Measurements from ENCODE around the gene CTNNBIP1. TPM values are rescaled to one million over a fixed set of nuclear protein-coding genes. Genes with fewer than 3 reads are reported as not detected.

CTNNBIP1 gene
- total RNA-seq, 2 donors from 2014 or later = 16.3 to 21.6 TPM

DNA sequence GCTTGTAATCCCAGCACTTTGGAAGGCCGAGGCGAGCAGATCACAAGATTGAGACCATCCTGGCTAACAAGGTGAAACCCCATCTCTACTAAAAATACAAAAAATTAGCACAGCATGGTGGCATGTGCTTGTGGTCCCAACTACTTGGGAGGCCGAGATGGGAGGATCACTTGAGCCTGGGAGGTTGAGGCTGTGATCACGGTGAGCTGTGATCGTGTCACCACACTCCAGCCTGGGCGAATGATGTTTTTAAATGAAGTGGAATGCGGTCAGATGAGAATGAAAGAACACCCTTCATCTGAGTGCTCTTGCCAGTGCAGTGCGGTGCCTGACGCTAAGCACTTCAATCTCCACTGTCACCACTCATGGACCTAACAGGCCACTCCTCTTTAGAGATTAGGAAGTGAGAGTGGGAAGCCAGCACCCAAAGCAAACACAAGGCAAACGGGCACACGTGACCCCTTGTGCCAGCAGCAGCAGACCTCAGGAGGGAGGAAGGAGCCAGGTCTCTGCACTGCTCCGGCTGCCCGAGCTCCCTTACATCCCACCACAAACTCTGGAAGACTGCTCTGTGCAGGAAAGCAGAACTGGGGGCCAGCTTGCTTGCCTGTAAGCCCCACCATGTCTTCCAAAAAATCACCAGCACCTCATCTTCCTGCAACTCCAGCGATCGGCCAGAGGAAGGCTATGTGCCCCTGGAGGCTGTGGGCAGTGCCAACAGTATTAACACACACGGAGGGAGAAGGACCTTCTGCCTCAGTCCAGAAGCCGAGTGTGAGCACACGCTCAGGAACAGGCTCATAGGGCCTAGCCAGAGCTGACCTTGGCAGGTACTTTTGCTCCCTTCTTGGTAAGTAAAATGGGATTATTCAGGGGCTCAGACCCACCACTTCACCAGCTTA is 9.7 kb downstream of the CTNNBIP1 start:
- Mint-ChIP-seq H3K36me3 (ENCODE audit: insufficient read depth in 2 of 2) (no peaks in the 10 kb centered on the region), H3K4me1 (ENCODE audit: low read depth) (peaks cover 41% of the 10 kb centered on the region), H3K27ac (no peak overlapping the region), H3K4me3 (peak overlapping the region in 1 of 2 donors; percentile 51), H3K9me3 (no peaks in the 10 kb centered on the region), H3K27me3 (ENCODE audit: low read depth) (no peaks in the 10 kb centered on the region)
- DNase-seq (no peak), ATAC-seq (replicated peaks in 1 of 2) (no peak)

DNA sequence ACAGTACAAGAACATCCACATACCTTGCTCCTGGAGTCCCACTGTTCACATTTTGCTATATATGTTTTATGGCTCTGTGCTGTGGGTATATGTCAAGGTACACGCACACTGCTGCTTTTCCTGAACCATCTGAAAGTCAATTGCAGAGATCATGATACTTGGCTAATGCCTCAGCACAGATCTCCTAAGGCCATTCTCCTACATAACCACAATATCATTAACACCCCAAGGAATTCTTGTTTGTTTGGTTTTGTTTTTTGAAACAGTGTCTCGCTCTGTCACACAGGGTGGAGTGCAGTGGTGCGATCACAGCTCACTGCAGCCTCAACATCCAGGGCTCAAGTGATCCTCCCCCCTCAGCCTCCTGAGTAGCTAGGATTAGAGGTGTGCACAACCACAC is 16.0 kb downstream of the CTNNBIP1 start:
- H3K27ac Mint-ChIP-seq = peak overlapping the region; percentile 24
- H3K27me3 Mint-ChIP-seq (ENCODE audit: low read depth) = no peaks in the 10 kb centered on the region
- no peaks in the 10 kb centered on the region for H3K9me3 Mint-ChIP-seq
- no peak for ATAC-seq (replicated peaks in 1 of 2)
- DNase-seq = no peak
- no peak overlapping the region for H3K4me3 Mint-ChIP-seq
- no peaks in the 10 kb centered on the region for H3K36me3 Mint-ChIP-seq (ENCODE audit: insufficient read depth in 2 of 2)
- H3K4me1 Mint-ChIP-seq (ENCODE audit: low read depth) = peaks cover 27% of the 10 kb centered on the region

DNA sequence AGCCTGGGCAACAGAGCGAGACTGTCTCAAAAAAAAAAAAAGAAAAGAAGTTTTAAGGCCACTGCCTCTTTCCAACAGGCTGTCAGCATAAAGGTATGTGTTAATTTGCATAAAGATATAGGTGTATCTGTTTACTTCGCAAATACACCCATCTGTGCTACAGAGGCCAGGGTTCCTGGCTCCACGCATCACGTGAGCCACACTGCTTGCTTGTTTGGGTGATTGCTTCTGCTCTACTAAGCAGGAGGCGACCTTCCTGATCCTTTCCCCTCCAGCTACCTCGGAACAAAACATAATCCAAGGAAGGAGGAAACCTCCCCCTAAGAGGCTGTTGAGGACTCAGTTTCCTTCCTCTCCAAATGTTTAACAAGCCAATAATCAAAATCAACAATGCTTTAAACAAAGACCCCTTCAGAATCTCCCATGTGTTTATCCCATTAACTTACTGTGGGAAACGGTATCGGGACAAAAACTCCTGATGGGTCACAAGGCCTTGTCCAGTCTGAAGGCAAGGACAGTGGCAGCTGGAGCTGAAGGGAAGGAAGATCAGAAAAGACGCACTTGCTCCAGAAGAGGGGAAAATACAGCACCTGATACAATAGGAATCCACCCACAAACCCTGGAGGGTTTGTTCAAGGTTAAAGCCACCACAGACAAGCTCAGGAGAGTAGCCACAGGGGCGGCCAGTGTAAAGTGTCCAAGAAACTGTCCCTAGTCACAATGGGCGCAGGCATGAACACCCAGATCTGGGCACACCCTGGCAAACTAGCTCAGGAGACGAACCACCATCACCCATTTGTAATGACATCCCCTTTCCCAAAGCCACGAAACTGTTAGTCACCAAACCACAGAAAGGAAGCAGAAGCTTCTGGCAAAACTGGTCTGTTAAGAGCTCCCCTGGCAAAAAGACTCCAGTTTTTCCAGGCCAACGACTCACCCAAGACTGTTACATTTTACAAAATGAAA is 17.2 kb downstream of the CTNNBIP1 start:
- peaks cover 27% of the 10 kb centered on the region for H3K4me1 Mint-ChIP-seq (ENCODE audit: low read depth)
- H3K27ac Mint-ChIP-seq = no peak overlapping the region

DNA sequence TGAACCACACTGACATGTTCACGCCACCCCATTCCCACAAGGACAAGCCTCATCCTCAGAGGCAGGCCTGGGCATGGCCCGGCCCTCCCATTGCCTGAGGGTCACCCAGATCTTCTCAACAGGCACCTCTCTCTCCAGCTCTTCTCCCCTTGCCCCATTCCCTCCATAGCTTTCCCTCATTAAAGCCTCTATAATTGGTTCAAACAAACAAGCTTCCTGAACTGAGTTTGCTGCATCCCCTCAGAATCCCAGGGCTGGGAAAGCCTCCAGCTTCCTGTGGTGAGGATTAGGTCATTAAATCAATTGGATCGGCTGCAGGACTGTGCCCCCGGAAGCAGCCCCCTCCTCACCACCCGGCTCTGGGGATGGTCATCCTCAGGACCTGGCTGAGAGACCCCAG is 18.9 kb downstream of the CTNNBIP1 start:
- ATAC-seq (replicated peaks in 1 of 2) (no peak), DNase-seq (no peak)
- Mint-ChIP-seq H3K27ac (no peak overlapping the region), H3K27me3 (ENCODE audit: low read depth) (no peaks in the 10 kb centered on the region), H3K4me3 (no peak overlapping the region), H3K4me1 (ENCODE audit: low read depth) (peaks cover 27% of the 10 kb centered on the region), H3K36me3 (ENCODE audit: insufficient read depth in 2 of 2) (no peaks in the 10 kb centered on the region), H3K9me3 (no peaks in the 10 kb centered on the region)

More for the DNA sequence above, 17.2 kb downstream of the CTNNBIP1 start:
- no peaks in the 10 kb centered on the region for H3K36me3 Mint-ChIP-seq (ENCODE audit: insufficient read depth in 2 of 2)
- no peaks in the 10 kb centered on the region for H3K9me3 Mint-ChIP-seq
- no peak overlapping the region for H3K4me3 Mint-ChIP-seq
- no peaks in the 10 kb centered on the region for H3K27me3 Mint-ChIP-seq (ENCODE audit: low read depth)
- DNase-seq (no peak), ATAC-seq (replicated peaks in 1 of 2) (no peak)

DNA sequence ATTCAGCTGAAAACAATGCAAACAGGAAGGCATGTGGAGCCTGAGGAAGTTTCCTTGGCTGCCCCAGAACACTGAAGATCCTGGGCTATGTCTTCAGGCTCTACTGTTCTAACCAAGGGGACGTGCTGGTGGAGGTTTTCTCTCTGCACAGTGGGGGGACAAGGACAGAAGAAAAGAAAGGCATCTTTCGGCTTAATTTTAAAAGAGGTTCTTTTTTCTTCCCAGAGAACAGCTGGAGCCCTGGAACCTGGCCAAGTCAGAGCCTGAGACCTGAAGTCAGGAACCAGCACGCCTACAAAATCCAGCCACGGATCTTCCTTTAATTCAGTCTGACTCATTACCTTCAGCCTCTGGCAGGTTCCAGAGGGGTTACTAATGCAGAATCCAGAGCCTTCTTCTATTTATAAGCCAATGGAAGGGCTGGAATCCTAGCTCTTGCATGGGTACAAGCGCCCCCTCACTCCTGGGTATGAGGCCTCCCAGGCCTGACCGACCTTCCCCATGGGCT is 19.8 kb downstream of the CTNNBIP1 start:
- Mint-ChIP-seq H3K4me1 (ENCODE audit: low read depth) (peaks cover 27% of the 10 kb centered on the region), H3K27me3 (ENCODE audit: low read depth) (no peaks in the 10 kb centered on the region), H3K36me3 (ENCODE audit: insufficient read depth in 2 of 2) (no peaks in the 10 kb centered on the region), H3K9me3 (no peaks in the 10 kb centered on the region), H3K27ac (no peak overlapping the region), H3K4me3 (no peak overlapping the region)
- ATAC-seq (replicated peaks in 1 of 2) (no peak), DNase-seq (no peak)

DNA sequence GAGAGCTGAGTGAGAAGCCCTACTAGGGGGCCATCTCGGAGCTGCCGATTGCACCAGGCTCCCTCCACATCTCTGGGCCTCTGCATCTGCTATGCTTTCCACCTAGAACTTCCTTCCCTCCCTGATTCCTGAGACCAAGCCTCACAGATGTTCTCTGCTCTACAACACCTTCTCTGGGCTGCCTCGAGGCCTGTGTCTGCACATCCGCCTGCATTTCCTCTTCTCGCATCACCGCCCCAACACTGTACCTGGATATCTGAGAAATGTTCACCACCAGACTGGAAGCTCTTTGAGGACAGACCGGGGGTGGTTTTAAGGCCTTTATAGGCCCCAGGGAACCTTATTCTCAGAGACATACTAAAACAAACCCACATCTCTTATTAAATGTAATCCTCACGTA is 20.7 kb downstream of the CTNNBIP1 start:
- H3K9me3 Mint-ChIP-seq = no peaks in the 10 kb centered on the region
- DNase-seq (no peak), ATAC-seq (replicated peaks in 1 of 2) (no peak)
- H3K4me3 Mint-ChIP-seq = no peak overlapping the region
- H3K4me1 Mint-ChIP-seq (ENCODE audit: low read depth) = peaks cover 26% of the 10 kb centered on the region
- H3K27me3 Mint-ChIP-seq (ENCODE audit: low read depth) = no peaks in the 10 kb centered on the region
- H3K36me3 Mint-ChIP-seq (ENCODE audit: insufficient read depth in 2 of 2) = no peaks in the 10 kb centered on the region
- peak overlapping the region; percentile 8 for H3K27ac Mint-ChIP-seq

DNA sequence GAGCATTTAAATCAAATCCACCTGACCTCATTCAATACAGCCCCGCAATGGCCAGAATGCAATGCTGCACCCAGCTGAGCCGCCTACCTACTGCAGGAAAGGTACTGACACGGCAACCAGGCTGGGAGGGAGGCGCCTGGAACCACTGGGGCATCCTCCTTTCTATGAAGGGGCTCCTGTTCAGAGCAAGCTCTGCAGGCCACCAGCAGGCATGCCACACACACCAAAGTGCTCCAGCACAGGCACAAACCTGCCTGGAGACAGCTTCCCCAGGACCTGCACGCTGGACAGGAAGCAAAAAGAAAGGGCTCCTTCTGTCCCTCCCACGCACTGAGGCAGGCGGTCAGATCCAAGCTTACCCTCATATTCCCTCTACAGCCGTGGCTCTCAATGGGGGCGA is 21.2 kb downstream of the CTNNBIP1 start:
- no peaks in the 10 kb centered on the region for H3K9me3 Mint-ChIP-seq
- no peaks in the 10 kb centered on the region for H3K36me3 Mint-ChIP-seq (ENCODE audit: insufficient read depth in 2 of 2)
- no peak for DNase-seq
- H3K4me1 Mint-ChIP-seq (ENCODE audit: low read depth) = peaks cover 21% of the 10 kb centered on the region
- H3K27ac Mint-ChIP-seq = no peak overlapping the region
- H3K4me3 Mint-ChIP-seq = no peak overlapping the region
- no peak for ATAC-seq (replicated peaks in 1 of 2)
- no peaks in the 10 kb centered on the region for H3K27me3 Mint-ChIP-seq (ENCODE audit: low read depth)

DNA sequence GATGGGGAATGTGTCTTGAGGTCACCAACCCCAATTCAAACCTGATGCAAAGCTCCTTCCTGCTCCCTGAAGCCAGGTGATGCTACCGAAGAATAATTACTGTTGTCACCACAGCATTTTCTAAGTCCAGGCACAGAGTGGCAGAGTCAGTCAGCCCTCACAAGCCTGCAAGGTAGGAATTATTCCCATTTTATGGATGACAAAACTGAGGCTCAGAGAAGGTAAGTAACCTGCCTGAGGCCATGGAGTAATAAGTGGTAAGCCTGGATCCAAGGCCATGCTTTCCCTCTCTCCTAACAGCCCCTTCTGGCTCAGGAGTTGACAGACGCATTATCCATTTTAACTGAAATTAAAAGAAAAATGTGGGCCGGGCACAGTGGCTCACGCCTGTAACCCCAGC is 23.0 kb downstream of the CTNNBIP1 start:
- Mint-ChIP-seq H3K4me1 (ENCODE audit: low read depth) (peaks cover 19% of the 10 kb centered on the region), H3K36me3 (ENCODE audit: insufficient read depth in 2 of 2) (no peaks in the 10 kb centered on the region), H3K27ac (no peak overlapping the region), H3K4me3 (no peak overlapping the region), H3K27me3 (ENCODE audit: low read depth) (no peaks in the 10 kb centered on the region), H3K9me3 (no peaks in the 10 kb centered on the region)
- no peak for ATAC-seq (replicated peaks in 1 of 2)
- DNase-seq = no peak

DNA sequence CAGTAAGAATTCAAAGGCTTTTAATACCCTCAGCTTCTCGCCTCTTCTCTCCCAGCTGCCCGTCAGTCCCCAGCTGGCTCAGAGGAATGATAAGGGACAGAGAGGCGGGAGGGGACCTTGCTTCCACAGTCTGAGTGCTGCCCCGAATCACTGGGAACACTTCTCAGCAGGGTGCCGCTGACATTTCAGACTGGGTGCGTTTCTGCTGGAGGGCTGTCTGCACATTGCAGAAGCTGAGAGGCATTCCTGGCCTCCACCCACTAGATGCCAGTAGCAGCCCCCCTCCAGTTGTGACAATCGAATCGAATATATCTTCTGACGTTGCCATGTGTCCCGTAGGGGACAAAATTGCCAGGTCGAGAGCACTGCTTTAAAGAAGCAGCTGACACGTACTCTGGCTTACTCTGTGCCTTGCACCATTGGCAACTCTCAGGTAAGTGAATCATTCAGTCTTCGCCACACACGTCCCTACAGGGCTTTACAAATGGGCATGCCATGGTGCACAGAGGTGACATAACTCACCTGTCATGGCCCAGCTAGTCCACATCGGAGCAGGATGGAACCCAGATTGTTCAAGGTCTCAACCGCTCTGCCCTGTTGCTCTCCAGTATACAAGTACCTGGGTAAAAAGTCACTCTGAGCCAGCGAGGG is 23.9 kb downstream of the CTNNBIP1 start:
- H3K27me3 Mint-ChIP-seq (ENCODE audit: low read depth) = no peaks in the 10 kb centered on the region
- no peaks in the 10 kb centered on the region for H3K36me3 Mint-ChIP-seq (ENCODE audit: insufficient read depth in 2 of 2)
- no peaks in the 10 kb centered on the region for H3K9me3 Mint-ChIP-seq
- H3K27ac Mint-ChIP-seq = no peak overlapping the region
- H3K4me1 Mint-ChIP-seq (ENCODE audit: low read depth) = peaks cover 27% of the 10 kb centered on the region
- ATAC-seq (replicated peaks in 1 of 2) = no peak
- no peak overlapping the region for H3K4me3 Mint-ChIP-seq
- no peak for DNase-seq

DNA sequence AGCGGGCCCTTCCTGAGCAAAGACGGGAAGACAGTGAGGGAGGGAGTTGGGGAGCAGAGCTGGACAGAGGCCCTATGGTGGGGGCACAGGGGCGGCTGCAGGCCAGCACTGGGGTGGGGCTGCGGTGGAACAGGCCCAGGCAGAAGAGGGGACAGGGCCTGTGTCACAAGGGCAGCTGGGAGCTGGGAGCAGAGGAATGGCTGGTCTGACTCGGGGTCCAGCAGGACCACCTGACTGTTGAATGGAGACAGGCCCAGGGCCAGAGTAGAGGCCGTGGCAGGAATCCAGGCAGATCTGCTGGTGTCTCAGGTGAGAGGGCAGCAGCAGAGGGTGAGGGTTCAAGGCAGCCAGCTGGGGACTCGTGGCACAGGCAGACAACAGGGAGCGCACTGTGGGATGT is 25.3 kb downstream of the CTNNBIP1 start:
- no peak overlapping the region for H3K4me3 Mint-ChIP-seq

DNA sequence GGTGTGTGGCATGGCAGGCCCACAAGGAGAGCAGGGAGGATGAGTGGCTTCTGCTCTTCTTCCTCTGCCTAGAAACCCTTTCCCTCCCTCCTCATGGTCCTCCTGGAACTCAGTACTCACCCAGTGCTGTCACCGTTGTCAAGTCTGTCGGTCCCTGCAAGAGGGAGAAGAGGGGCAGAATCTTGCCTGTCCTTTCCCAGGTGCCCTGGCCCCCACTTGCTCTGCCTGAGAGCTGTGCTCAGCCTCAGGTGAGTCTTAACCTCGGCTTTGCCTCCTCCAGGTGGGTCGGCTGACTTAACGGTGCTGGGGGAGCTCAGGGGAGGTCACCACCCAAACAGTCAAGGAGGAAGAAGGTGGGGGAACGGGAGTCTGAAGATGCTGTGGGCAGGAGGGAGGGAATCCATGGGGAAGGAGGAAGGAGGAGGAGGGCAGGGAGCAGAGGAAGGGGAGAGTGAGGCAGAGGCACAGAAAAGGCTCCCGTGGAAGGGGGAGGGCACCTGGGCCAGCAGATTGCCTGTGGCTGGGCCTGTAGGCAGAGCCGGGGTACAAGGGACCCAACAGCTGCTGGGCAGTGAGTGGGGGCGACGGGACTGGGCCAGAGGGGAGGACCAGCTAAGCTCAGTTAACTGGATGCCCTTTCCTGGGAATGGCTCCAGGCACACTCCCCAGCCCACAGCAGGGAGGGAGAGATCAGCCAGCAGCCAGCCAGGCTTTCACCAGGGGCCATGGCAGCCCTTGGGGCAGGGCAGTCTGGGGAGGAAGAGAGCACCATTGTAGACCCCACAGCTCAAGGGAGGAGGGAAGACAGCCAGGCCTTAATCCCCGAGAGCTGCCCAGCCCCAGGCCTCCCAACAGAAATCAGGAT is 26.3 kb downstream of the CTNNBIP1 start:
- ATAC-seq (replicated peaks in 1 of 2) = no peak
- no peak overlapping the region for H3K27ac Mint-ChIP-seq

More for the DNA sequence above, 25.3 kb downstream of the CTNNBIP1 start:
- DNase-seq = no peak
- no peak overlapping the region for H3K27ac Mint-ChIP-seq
- H3K27me3 Mint-ChIP-seq (ENCODE audit: low read depth) = no peaks in the 10 kb centered on the region
- no peak for ATAC-seq (replicated peaks in 1 of 2)
- no peaks in the 10 kb centered on the region for H3K36me3 Mint-ChIP-seq (ENCODE audit: insufficient read depth in 2 of 2)
- H3K9me3 Mint-ChIP-seq = no peaks in the 10 kb centered on the region
- peaks cover 26% of the 10 kb centered on the region for H3K4me1 Mint-ChIP-seq (ENCODE audit: low read depth)

DNA sequence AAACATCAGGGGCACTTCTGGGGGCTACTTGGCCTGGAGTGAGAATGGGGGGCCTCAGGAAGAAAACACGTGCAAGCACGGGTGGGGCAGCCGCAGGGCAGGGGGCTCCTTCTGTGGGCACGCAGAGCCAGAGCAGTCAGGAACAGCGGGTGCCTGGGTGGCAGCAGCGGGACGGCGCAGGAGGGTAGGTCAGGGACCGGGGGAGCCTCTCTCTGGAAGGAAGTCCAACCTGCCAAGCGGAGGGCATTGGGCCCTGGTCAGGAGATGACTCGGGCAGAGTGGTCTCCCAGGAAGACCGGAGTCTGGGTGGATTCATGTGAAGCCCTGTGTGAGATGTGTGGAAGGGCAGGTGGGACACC is 27.1 kb downstream of the CTNNBIP1 start:
- H3K4me3 Mint-ChIP-seq = no peak overlapping the region
- ATAC-seq (replicated peaks in 1 of 2) = no peak

More for the DNA sequence above, 26.3 kb downstream of the CTNNBIP1 start:
- Mint-ChIP-seq H3K4me3 (no peak overlapping the region), H3K4me1 (ENCODE audit: low read depth) (peaks cover 19% of the 10 kb centered on the region), H3K36me3 (ENCODE audit: insufficient read depth in 2 of 2) (no peaks in the 10 kb centered on the region), H3K9me3 (no peaks in the 10 kb centered on the region), H3K27me3 (ENCODE audit: low read depth) (no peaks in the 10 kb centered on the region)
- DNase-seq = no peak

More for the DNA sequence above, 27.1 kb downstream of the CTNNBIP1 start:
- Mint-ChIP-seq H3K4me1 (ENCODE audit: low read depth) (peaks cover 19% of the 10 kb centered on the region), H3K9me3 (no peaks in the 10 kb centered on the region), H3K27me3 (ENCODE audit: low read depth) (no peaks in the 10 kb centered on the region), H3K27ac (no peak overlapping the region), H3K36me3 (ENCODE audit: insufficient read depth in 2 of 2) (no peaks in the 10 kb centered on the region)
- DNase-seq = no peak

Measured in activated T-cell treated with anti-CD3 and anti-CD28 coated beads, Interleukin-2, amount 50 U/mL, for 72 hours (primary cell).